Mesothelial cell of epicardium (in vitro differentiated cells): ENCODE data around the gene ITIH6. TPM values are rescaled to one million over a fixed set of nuclear protein-coding genes. Genes with fewer than 3 reads are reported as not detected.
"Not testable (repeated sequence)": the region's sequence is repeated elsewhere in the genome, so short reads cannot be mapped to it uniquely, and the experiment has no call there.

ENCODE experiments used
- DNase-seq, 2 experiments: peaks; one replicate each; pipeline ENCODE4 v3.0.0; 2021; ENCODE audit warnings: low spot score in 2 of 2; ENCODE audit not compliant: unreplicated experiment in 2 of 2
- H3K27ac Mint-ChIP-seq: 2 replicates; pipeline ENCODE4 v1.8.0; 2021; ENCODE audit warnings: mixed read lengths
- H3K27me3 Mint-ChIP-seq: 2 replicates; pipeline ENCODE4 v1.8.0; 2021; ENCODE audit warnings: low read depth, mixed read lengths
- H3K36me3 Mint-ChIP-seq: 2 replicates; pipeline ENCODE4 v1.8.0; 2021; ENCODE audit warnings: mixed read lengths
- H3K4me1 Mint-ChIP-seq: 2 replicates; pipeline ENCODE4 v1.8.0; 2021; ENCODE audit warnings: mixed read lengths
- H3K4me3 Mint-ChIP-seq: 2 replicates; pipeline ENCODE4 v1.8.0; 2021; ENCODE audit warnings: mild to moderate bottlenecking, moderate library complexity, mixed read lengths
- H3K9me3 Mint-ChIP-seq: 2 replicates; pipeline ENCODE4 v1.8.0; 2021; ENCODE audit warnings: mixed read lengths
- CTCF ChIP-seq: fragments of 200-600 bp; sonication (generic); IDR thresholded peaks from one replicate; pipeline ENCODE4 v1.5.0; 2021; ENCODE audit warnings: antibody characterized with exemption; ENCODE audit not compliant: unreplicated experiment
- total RNA-seq: library from RNA; stranded (reverse); gene quantifications from 3 replicates; pipeline ENCODE4 v1.2.1, GENCODE V29; 2021

The ITIH6 gene
- 0.25 TPM in 1 of 3 replicates, not detected in the others for total RNA-seq

- TF ChIP-seq CTCF, result no peak
- DNase-seq, result no peak
- no peaks in the 10 kb centered on the region for H3K36me3 Mint-ChIP-seq
- peaks cover 12% of the 10 kb centered on the region for H3K4me1 Mint-ChIP-seq
- H3K9me3 Mint-ChIP-seq, result peaks cover 25% of the 10 kb centered on the region
- H3K27me3 Mint-ChIP-seq, result no peaks in the 10 kb centered on the region
- no peak within 1 kb of the TSS for H3K4me3 Mint-ChIP-seq
- H3K27ac Mint-ChIP-seq, result no peak within 1 kb of the TSS
These were observed at the start of gene ITIH6 for GRCh38 chrX:54798137-54798536. ITIH6 (minus strand) TSS chrX:54798255; CDS start chrX:54798210, 45 bp downstream.

GRCh38 chrX:54847700-54848099 lies 49.6 kb upstream of the ITIH6 start:
- not testable (repeated sequence) for H3K27ac Mint-ChIP-seq, H3K36me3 Mint-ChIP-seq, H3K27me3 Mint-ChIP-seq, DNase-seq, H3K4me1 Mint-ChIP-seq, H3K4me3 Mint-ChIP-seq
- peaks cover 50% of the 10 kb centered on the region for H3K9me3 Mint-ChIP-seq

GRCh38 chrX:54843050-54843449 lies 45.0 kb upstream of the ITIH6 start:
- Mint-ChIP-seq H3K4me1 (peaks cover 21% of the 10 kb centered on the region), H3K27ac (peak overlapping the region; percentile 21), H3K9me3 (peaks cover 51% of the 10 kb centered on the region), H3K27me3 (no peaks in the 10 kb centered on the region), H3K36me3 (peaks cover 2% of the 10 kb centered on the region), H3K4me3 (no peak overlapping the region)
- no peak for TF ChIP-seq CTCF
- no peak for DNase-seq

DNA sequence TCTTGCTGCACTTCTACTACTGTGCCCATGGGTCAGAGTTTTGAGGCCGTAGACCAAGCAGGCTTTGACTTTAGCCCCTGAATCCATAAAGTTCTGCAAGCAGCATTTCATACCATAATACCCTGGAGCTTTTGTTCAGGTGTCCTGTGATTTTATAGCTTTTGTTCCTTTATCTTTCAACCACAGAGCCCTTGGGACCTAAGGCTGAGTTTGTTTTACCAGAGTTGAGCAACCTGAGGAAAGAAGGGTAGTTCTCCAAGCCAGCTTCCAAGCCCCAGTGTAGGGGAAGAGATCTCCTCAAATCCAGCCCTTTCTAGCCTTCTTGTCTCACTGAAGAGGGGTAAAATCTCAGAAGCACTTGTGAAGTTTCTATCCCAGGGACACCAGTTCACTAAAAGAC lies 44.6 kb upstream of the ITIH6 start:
- Mint-ChIP-seq H3K36me3 (peaks cover 2% of the 10 kb centered on the region), H3K4me1 (peaks cover 25% of the 10 kb centered on the region), H3K4me3 (no peak overlapping the region), H3K27ac (peak overlapping the region; percentile 21), H3K27me3 (no peaks in the 10 kb centered on the region), H3K9me3 (peaks cover 54% of the 10 kb centered on the region)
- DNase-seq, result no peak
- no peak for TF ChIP-seq CTCF

DNA sequence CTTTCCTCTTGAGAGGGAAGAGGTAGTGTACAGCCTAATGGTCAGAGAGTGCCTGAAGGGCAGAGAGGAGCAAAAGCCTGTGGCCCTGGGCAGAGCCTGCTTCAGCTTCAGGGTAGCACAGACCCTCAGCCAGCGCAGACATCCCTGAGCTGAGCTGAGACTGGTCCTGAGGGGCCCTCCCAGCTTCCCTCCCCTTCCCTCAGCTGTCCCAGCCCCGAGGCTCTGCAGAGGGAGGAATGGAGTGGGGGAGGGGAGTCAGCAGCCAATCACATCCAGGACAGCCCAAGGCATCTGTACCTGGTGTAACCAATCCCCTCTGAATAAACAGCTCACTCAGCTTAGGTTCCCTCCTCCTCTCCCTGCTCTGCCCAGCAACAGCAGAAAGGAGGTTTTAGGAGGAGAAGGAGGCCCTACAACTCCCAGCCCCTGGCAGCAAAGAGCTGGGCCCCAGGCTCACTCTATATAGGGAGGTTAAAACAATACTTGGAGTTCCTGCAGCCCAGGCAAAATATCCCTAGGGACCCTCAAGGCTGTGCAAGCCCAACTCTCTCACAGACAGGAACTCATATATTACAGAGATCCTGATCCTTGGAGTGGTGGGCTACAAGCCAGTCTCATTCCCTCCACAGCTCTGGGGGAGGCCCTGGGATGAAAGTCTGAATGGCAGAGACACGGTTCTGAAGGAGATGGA lies 43.3 kb upstream of the ITIH6 start:
- H3K9me3 Mint-ChIP-seq, result peaks cover 54% of the 10 kb centered on the region

DNA sequence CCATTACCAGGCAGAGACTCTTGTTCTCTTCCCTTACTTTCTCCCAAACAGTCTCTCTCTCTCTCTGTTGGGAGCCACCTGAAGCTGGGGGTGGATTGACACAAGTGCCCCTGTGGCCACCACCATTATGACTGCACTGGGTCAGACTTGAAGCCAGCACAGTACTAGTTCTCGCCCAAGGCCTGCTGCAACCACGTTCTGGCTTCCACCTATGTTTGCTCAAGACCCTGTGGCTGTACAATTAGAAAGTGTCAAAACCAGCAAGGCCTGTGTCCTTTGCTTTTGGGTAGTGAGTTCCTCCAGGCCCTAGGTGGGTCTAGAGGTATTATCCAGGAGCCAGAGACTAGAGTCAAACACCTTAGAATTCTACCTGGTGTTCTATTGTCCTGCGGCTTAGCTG lies 40.5 kb upstream of the ITIH6 start:
- no peak for DNase-seq
- peaks cover 57% of the 10 kb centered on the region for H3K9me3 Mint-ChIP-seq
- no peak overlapping the region for H3K27ac Mint-ChIP-seq
- H3K36me3 Mint-ChIP-seq, result no peaks in the 10 kb centered on the region
- no peaks in the 10 kb centered on the region for H3K27me3 Mint-ChIP-seq
- TF ChIP-seq CTCF, result no peak
- H3K4me1 Mint-ChIP-seq, result peaks cover 28% of the 10 kb centered on the region
- no peak overlapping the region for H3K4me3 Mint-ChIP-seq

More for the DNA sequence above, 43.3 kb upstream of the ITIH6 start:
- H3K27me3 Mint-ChIP-seq, DNase-seq, H3K36me3 Mint-ChIP-seq: not testable (repeated sequence)
- Mint-ChIP-seq H3K4me3 (peak overlapping the region; percentile 43), H3K4me1 (peaks cover 28% of the 10 kb centered on the region), H3K27ac (peak overlapping the region; percentile 99)

DNA sequence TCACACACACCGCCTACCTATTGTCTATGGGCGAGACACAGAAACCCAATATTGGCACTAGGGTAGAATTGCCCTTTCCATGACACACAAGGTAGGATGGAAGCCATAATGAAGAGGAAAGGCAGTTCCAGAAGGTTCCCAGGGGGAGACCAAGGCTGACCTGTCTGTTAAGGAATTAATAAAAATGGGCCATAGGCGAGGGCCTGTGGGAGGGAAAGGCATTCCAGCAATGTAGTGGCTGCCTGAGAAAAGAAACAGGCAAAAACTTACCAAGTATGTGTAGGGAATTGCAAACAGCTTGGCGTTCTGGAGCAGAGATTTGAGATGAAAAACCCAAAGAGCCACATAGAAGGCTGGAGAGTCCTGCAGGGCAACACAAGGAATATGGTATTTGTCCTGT lies 28.5 kb upstream of the ITIH6 start:
- H3K27ac Mint-ChIP-seq, result peak overlapping the region; percentile 83
- H3K4me3 Mint-ChIP-seq, result no peak overlapping the region

More for the DNA sequence above, 28.5 kb upstream of the ITIH6 start:
- no peak for DNase-seq
- no peaks in the 10 kb centered on the region for H3K27me3 Mint-ChIP-seq
- TF ChIP-seq CTCF, result no peak
- H3K36me3 Mint-ChIP-seq, result no peaks in the 10 kb centered on the region
- peaks cover 27% of the 10 kb centered on the region for H3K9me3 Mint-ChIP-seq
- peaks cover 13% of the 10 kb centered on the region for H3K4me1 Mint-ChIP-seq
